Small intestine (tissue), 7 donors: Measurements from ENCODE around the gene NUTM2B. TPM values are rescaled to one million over a fixed set of nuclear protein-coding genes. Genes with fewer than 3 reads are reported as not detected.
"Not testable (repeated sequence)": the region's sequence is repeated elsewhere in the genome, so short reads cannot be mapped to it uniquely, and the experiment has no call there.

Experiments
- DNase-seq, 2 donors: peaks; one replicate each; pipeline versions ENCODE4 v3.0.0 to v3.0.0-alpha.2; 2013
- FAIRE-seq: peaks from 2 replicates; lab custom pipeline; 2012; peaks lifted over from hg19 to GRCh38; lab: Jason Lieb, UNC
- H3K27ac ChIP-seq, 3 donors: one replicate each; pipeline ENCODE4 v1.5.1; 2013; ENCODE audit warnings: low read length in 2 of 3, mild to moderate bottlenecking in 2 of 3, control low read depth in 1 of 3, inconsistent platforms in 1 of 3, low read depth in 1 of 3, moderate library complexity in 1 of 3
- H3K27me3 ChIP-seq, 3 donors: one replicate each; pipeline ENCODE4 v1.6.1; 2013; ENCODE audit warnings: low read length in 3 of 3, inconsistent platforms in 1 of 3; ENCODE audit not compliant: control insufficient read depth in 3 of 3, insufficient read depth in 3 of 3
- H3K36me3 ChIP-seq, 3 donors: one replicate each; pipeline ENCODE4 v1.6.1; 2013; ENCODE audit warnings: low read length in 3 of 3, inconsistent platforms in 1 of 3, low read depth in 1 of 3, mild to moderate bottlenecking in 1 of 3, moderate library complexity in 1 of 3; ENCODE audit not compliant: control insufficient read depth in 3 of 3, insufficient read depth in 2 of 3
- H3K4me1 ChIP-seq, 3 donors: one replicate each; pipeline ENCODE4 v1.6.1; 2013; ENCODE audit warnings: low read length in 2 of 3, inconsistent platforms in 1 of 3, low read depth in 1 of 3, mild to moderate bottlenecking in 1 of 3, moderate library complexity in 1 of 3; ENCODE audit not compliant: control insufficient read depth in 3 of 3, insufficient read depth in 2 of 3
- H3K4me3 ChIP-seq, 3 donors: one replicate each; pipeline ENCODE4 v1.5.1; 2013; ENCODE audit warnings: low read length in 3 of 3, control low read depth in 1 of 3, inconsistent platforms in 1 of 3, low read depth in 1 of 3, mild to moderate bottlenecking in 1 of 3, moderate library complexity in 1 of 3
- H3K9me3 ChIP-seq, 2 donors: one replicate each; pipeline ENCODE4 v1.6.1; 2013; ENCODE audit warnings: low read depth in 1 of 2, low read length in 1 of 2; ENCODE audit not compliant: control insufficient read depth in 2 of 2, insufficient read depth in 1 of 2
- WGBS, 3 donors: extraction: QIAGEN DNeasy Blood & Tissue Kit; methylation state at CpG; one replicate each; pipeline ENCODE4 v1.1.7; 2013; 5-methylcytosine and 5-hydroxymethylcytosine counted together
- polyA plus RNA-seq, 4 donors: library from polyadenylated mRNA; stranded (reverse) in 3 of 4; unstranded in 1 of 4; fragments of 200-250 nt in 3 of 4; fragments of 120-200 nt in 1 of 4; gene quantifications; one replicate each; pipeline versions ENCODE4 v1.2.1 to v1.2.3, GENCODE V29; 2013
- donor health status: healthy with polysubstance abuse.
- donor health status: control.
- donor health status: control.
- donor health status: Bipolar disorder and iron deficiency.
- donor health status: healthy.

NUTM2B gene
- polyA plus RNA-seq, 4 donors: 0.13 to 1.6 (median 0.98) TPM

DNA sequence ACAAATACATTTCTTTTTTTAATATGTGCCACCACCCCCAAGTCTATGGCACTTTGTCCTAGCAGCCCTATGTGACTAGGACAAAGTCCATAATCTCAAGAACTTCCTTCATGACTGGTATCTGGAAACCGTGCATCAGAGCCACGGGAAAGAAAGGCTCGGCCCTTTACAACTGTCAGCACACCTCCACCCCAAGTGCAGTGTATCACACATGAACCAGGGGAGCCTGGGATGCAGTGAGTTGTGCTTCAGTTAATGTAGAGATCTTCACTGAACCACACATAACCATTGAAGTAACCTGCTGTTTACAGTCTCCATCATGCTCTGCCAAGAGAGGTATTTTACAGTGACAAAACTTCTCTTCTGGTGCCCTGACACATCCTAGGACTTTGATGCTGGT, 11.9 kb downstream of the NUTM2B start:
- WGBS, 3 donors: 58% methylated on average over 2 of the region's 3 CpGs; no CpG with 5 or more reads in 2 of the 3 donors
- H3K4me1 ChIP-seq, H3K27ac ChIP-seq, H3K9me3 ChIP-seq, H3K4me3 ChIP-seq, H3K27me3 ChIP-seq, H3K36me3 ChIP-seq, FAIRE-seq: not testable (repeated sequence)
- DNase-seq: peak in 1 of 2 donors; percentile 48

DNA sequence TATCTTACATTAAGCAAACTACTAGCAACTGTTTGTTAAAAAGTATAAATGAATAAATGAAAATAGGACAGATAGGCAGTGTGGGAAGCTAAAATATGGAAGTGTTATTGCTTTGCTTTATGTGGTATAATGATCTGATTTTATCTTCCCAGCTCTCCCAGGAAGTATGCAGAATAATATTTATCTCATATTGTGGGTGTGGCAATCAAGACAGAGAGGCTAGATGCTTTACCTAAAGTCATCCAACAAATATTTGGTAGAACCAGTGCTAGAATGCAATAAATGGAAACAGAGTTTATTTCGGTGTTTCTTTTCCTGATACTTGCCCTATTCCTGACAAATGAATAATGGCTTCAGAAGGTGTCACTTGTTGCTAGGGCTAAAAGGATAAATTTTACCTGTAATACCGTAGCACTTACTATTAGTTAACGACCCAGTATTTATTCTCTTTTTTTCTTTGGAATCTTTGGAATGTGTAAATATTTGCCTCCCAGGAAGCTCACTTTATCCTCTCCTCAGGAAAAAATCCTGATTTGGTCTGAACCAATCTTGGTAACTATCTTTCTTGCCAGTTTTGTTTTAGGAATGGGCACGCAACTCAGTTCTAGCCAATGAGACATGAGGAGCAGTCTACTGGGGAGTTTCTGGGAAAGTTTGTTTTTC, 14.0 kb downstream of the NUTM2B start:
- not testable (repeated sequence) for H3K36me3 ChIP-seq, H3K27me3 ChIP-seq, H3K27ac ChIP-seq, FAIRE-seq, DNase-seq, H3K9me3 ChIP-seq, H3K4me3 ChIP-seq, H3K4me1 ChIP-seq
- 81 to 93% methylated on average over 3 of the region's 4 CpGs; no CpG with 5 or more reads in 1 of the 3 donors for WGBS, 3 donors

DNA sequence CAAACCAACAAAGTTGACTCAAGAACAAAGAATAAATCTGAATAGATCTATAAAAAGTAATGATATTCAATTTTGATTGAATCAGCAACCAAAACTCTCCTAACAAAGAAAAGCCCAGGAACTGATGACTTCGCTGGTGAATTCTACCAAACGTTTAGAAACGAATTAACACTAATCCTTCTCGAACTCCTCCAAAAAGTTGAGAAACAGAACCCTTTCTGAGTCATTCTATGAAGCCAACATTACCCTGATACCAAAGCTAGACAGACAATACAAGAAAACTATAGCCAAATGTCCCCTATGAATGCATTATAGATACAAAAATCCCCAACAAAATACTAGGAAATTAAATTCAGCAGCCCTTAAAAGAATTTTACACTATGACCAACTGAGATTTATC, 17.0 kb downstream of the NUTM2B start:
- not testable (repeated sequence) for H3K4me1 ChIP-seq, H3K4me3 ChIP-seq, H3K27me3 ChIP-seq, DNase-seq, H3K27ac ChIP-seq, FAIRE-seq, H3K9me3 ChIP-seq, H3K36me3 ChIP-seq
- WGBS, 3 donors: 79 to 87% methylated on average over 3 to 4 of the region's 4 CpGs; no CpG with 5 or more reads in 1 of the 3 donors

DNA sequence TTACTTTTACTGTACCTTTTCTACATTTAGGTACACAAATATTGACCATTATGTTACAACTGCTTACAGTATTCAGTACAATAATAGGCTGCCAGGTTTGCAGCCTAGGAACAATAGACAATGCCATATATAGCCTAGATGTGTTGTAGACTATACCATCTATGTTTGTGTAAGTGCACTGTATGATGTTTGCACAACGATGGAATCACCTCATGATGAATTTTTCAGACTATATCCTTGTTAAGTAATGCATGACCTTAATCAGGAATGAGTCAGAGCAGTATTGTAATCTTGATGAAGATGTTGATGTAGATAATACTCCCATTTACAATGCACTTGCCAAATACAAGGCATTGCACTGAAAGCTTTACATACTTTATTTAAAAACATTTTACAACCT, 23.6 kb downstream of the NUTM2B start:
- FAIRE-seq, H3K27me3 ChIP-seq, H3K9me3 ChIP-seq, H3K4me1 ChIP-seq, H3K27ac ChIP-seq, H3K36me3 ChIP-seq, H3K4me3 ChIP-seq: not testable (repeated sequence)
- DNase-seq: peak in 1 of 2 donors; percentile 3
- 62 to 72% methylated on average over 1 of the region's 1 CpG; no CpG with 5 or more reads in 1 of the 3 donors for WGBS, 3 donors

DNA sequence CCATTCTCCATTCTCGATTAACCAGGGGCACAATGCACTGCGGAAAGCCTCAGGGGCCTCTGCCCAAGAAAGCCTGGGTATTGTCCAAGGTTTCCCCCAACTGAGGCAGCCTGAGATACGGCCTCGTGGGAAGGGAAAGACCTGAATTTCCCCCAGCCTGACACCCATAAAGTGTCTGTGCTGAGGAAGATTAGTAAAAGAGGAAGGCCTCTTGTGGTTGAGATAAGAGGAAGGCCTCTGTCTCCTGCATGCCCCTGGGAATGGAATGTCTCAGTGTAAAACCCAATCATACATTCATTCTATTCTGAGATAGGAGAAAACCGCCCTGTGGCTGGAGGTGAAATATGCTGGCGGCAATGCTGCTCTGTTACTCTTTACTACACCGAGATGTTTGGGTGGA, 41.8 kb downstream of the NUTM2B start:
- not testable (repeated sequence) for H3K27me3 ChIP-seq

DNA sequence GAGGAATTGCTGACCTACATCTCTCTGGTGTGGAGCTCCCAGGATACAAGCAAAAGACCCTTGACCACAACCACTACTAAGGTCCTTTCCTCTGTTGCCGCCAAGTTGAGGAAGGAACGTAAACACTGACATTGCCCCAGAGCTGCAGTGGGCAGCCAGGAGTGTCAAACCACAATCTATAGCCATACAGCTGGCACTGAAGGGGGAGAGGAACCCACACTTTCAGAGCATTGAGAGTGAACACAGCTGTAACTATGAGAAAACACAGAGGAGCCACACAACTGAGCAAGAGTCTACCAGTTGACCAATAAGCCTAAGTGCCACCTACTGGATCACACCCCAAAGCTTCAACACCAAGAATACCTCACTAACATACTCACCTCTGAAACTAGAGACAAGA, 45.5 kb downstream of the NUTM2B start:
- not testable (repeated sequence) for H3K9me3 ChIP-seq, DNase-seq, H3K27ac ChIP-seq, H3K36me3 ChIP-seq, FAIRE-seq, H3K4me3 ChIP-seq, H3K4me1 ChIP-seq, H3K27me3 ChIP-seq
- WGBS, 3 donors: 78 to 100% (median 100%) methylated on average over 2 of the region's 2 CpGs

More for the DNA sequence above, 41.8 kb downstream of the NUTM2B start:
- H3K27ac ChIP-seq, H3K36me3 ChIP-seq, H3K4me3 ChIP-seq, H3K9me3 ChIP-seq, H3K4me1 ChIP-seq, DNase-seq, FAIRE-seq: not testable (repeated sequence)
- WGBS, 3 donors: 83 to 89% methylated on average over 6 of the region's 7 CpGs; no CpG with 5 or more reads in 1 of the 3 donors

DNA sequence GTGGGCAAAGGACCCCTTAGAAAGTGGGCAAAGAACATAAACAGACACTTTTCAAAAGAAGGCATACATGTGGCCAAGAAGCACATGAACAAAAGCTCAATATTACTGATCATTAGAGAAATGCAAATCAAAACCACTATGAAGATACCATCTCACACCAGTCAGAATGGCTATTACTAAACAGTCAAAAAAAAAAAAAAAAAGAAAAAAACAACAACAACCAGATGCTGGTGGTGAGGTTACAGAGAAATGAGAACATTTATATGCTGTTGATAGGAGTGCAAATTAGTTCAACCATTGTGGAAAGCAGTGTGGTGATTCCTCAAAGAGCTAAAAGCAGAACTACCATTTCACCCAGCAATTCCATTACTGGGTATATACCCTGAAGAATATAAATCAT, 50.6 kb downstream of the NUTM2B start:
- not testable (repeated sequence) for H3K27ac ChIP-seq, FAIRE-seq, H3K36me3 ChIP-seq, DNase-seq, H3K9me3 ChIP-seq, H3K27me3 ChIP-seq, H3K4me3 ChIP-seq, H3K4me1 ChIP-seq

DNA sequence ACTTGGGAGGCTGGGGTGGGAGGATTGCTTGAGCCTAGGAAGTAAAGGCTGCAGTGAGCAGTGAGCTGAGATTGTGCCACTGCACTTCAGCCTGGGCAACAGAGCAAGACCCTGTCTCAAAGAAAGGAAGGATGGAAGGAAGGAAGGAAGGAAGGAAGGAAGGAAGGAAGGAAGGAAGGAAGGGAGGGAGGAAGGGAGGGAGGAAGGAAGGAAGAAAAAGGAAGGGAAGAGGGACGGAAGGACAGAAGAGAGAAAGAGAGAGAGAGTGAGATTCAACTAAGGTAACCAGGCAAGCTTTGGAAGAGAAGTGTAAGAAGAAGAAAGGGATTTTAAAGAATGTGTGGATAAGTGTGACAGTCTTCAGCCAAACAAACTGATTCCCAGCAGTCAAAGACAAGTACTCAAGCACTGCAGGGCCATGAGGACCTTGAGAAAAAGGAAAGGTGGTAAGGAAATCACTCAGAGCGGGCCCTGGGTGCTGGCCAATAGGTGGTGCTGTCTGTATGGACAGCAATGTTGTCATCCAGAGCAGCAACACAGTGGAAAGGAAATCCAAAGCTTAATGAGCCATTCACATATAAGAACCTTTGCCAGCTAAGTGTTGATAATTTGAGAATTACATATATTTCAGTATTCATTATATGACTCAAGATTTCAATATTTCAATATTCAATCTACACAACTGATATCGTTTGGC, 55.4 kb downstream of the NUTM2B start:
- not testable (repeated sequence) for H3K27ac ChIP-seq, H3K36me3 ChIP-seq, FAIRE-seq, H3K27me3 ChIP-seq, H3K4me1 ChIP-seq, H3K4me3 ChIP-seq, H3K9me3 ChIP-seq
- peak in 1 of 2 donors; percentile 14 for DNase-seq
- 46 to 89% (median 61%) methylated on average over 3 of the region's 3 CpGs for WGBS, 3 donors
